HG03280 (cell line): ENCODE results near the gene HOXB9.
A peak's percentile ranks its signal among the peaks of the same experiment; 100 is the strongest.

Experiments
- ATAC-seq: cut with Tn5 transposase; IDR thresholded peaks from one replicate; pipeline ENCODE4 v1.9.1; 2021; ENCODE audit warnings: mild to moderate bottlenecking, moderate library complexity; ENCODE audit not compliant: unreplicated experiment

The HOXB9 gene

GRCh38 chr17:48612854-48613691, 13.1 kb downstream of the HOXB9 start:
- ATAC-seq, result peak; percentile 40

- no peak for ATAC-seq
These were observed 13.7 kb downstream of the HOXB9 start for GRCh38 chr17:48612456-48612853.

- no peak for ATAC-seq
These were observed 14.3 kb downstream of the HOXB9 start for GRCh38 chr17:48611681-48612455.

- ATAC-seq, result no peak
These were observed 14.9 kb downstream of the HOXB9 start for GRCh38 chr17:48611213-48611612.

GRCh38 chr17:48610282-48611211, 15.6 kb downstream of the HOXB9 start, which contains the start of gene HOXB7:
Gene HOXB7 (minus strand): TSS chr17:48611017. CDS start chr17:48610918, 99 bp downstream.
- ATAC-seq, result no peak

GRCh38 chr17:48609759-48610281, 16.3 kb downstream of the HOXB9 start:
- ATAC-seq, result no peak

GRCh38 chr17:48609033-48609432, 17.1 kb downstream of the HOXB9 start:
- no peak for ATAC-seq

- no peak for ATAC-seq
These were observed 17.7 kb downstream of the HOXB9 start for GRCh38 chr17:48608494-48608834.

GRCh38 chr17:48606892-48607614, 19.1 kb downstream of the HOXB9 start:
- no peak for ATAC-seq

GRCh38 chr17:48605991-48606891, 19.9 kb downstream of the HOXB9 start:
- ATAC-seq, result no peak

GRCh38 chr17:48605409-48605919, 20.7 kb downstream of the HOXB9 start:
- ATAC-seq, result no peak

- ATAC-seq, result no peak
These were observed 21.3 kb downstream of the HOXB9 start, which contains the start of gene HOXB6 for GRCh38 chr17:48604770-48605329. Gene HOXB6 (minus strand): TSS chr17:48604986. CDS start chr17:48598150, 6,836 bp downstream.

- ATAC-seq, result no peak
These were observed 22.0 kb downstream of the HOXB9 start for GRCh38 chr17:48603959-48604769.

GRCh38 chr17:48601539-48602425, 24.4 kb downstream of the HOXB9 start:
- no peak for ATAC-seq

GRCh38 chr17:48601207-48601538, 25.0 kb downstream of the HOXB9 start:
- ATAC-seq, result no peak

GRCh38 chr17:48600244-48601098, 25.7 kb downstream of the HOXB9 start:
- no peak for ATAC-seq
